Measurements from ENCODE around the gene CCDC90B.
A peak's percentile ranks its signal among the peaks of the same experiment; 100 is the strongest.

Gene CCDC90B

GRCh38 chr11:83285771-83286528, at the start of gene CCDC90B:
CCDC90B (minus strand) TSS chr11:83286367; CDS start chr11:83285972, 395 bp downstream.
- ChIA-PET POLR2A (interaction anchor here (0.6 to 1.6 kb wide), 15 partner anchors 9 to 531 kb away, joined by 3 to 19 read pairs (median 3); partner anchors contain the start of genes ANKRD42, DDIAS, PCF11 and PRCP), CTCF (interaction anchor here (1.1 kb wide), 1 partner anchor 510 kb away, joined by 3 read pairs; no protein-coding TSS in a partner anchor)
- H3K36me3 ChIP-seq (ENCODE audit: control insufficient read depth in 2 of 2, insufficient read depth in 1 of 2, low read length in 2 of 2) = peaks cover 0 to 4% of the 10 kb centered on the region in 2 experiments; a peak in 1 of 3 replicates
- H3K4me3 ChIP-seq (ENCODE audit: low read depth, low read length) = peak within 1 kb of the TSS; percentile 73
- peak within 1 kb of the TSS; percentile 61 for H3K27ac ChIP-seq (ENCODE audit: extremely low read depth, low read depth, low read length)
- H3K9me3 ChIP-seq (ENCODE audit: control insufficient read depth, insufficient read depth, low read depth, low read length) = no peaks in the 10 kb centered on the region
- H3K4me1 ChIP-seq (ENCODE audit: control insufficient read depth, insufficient read depth, low read length) = no peaks in the 10 kb centered on the region
- no peak for TF ChIP-seq ZNF221 (tag by site-specific recombination; IDR thresholded peaks at IDR 0.05; ENCODE audit: borderline replicate concordance)
- TF ChIP-seq ZXDB (tag by site-specific recombination; IDR thresholded peaks at IDR 0.05) = peak; percentile 75
- TF ChIP-seq KLF17 (tag by site-specific recombination; IDR thresholded peaks at IDR 0.05) = peak; percentile 46
- TF ChIP-seq ZBTB7A (tag by site-specific recombination; IDR thresholded peaks at IDR 0.05; ENCODE audit: low read depth) = peak; percentile 92
- TF ChIP-seq ZNF2 (tag by site-specific recombination; IDR thresholded peaks at IDR 0.05) = peak; percentile 74
- TF ChIP-seq ZNF776 (tag by site-specific recombination; IDR thresholded peaks at IDR 0.05; ENCODE audit: borderline replicate concordance) = no peak
- no peak for TF ChIP-seq ZBTB49 (tag by site-specific recombination; IDR thresholded peaks at IDR 0.05; ENCODE audit: low read depth)
- 0 out of 2 replicates have a peak, but pooled peaks have one; percentile 25 for TF ChIP-seq KLF10 (tag by site-specific recombination; IDR thresholded peaks at IDR 0.05)
- no peak for TF ChIP-seq ZNF645 (tag by site-specific recombination; IDR thresholded peaks at IDR 0.05)
- TF ChIP-seq ZNF560 (tag by site-specific recombination; IDR thresholded peaks at IDR 0.05; ENCODE audit: borderline replicate concordance) = no peak
- no peak for TF ChIP-seq ZNF48 (tag by site-specific recombination; IDR thresholded peaks at IDR 0.05)
- no peak for TF ChIP-seq ZNF747 (tag by site-specific recombination; IDR thresholded peaks at IDR 0.05)
- TF ChIP-seq, protein P1, sequence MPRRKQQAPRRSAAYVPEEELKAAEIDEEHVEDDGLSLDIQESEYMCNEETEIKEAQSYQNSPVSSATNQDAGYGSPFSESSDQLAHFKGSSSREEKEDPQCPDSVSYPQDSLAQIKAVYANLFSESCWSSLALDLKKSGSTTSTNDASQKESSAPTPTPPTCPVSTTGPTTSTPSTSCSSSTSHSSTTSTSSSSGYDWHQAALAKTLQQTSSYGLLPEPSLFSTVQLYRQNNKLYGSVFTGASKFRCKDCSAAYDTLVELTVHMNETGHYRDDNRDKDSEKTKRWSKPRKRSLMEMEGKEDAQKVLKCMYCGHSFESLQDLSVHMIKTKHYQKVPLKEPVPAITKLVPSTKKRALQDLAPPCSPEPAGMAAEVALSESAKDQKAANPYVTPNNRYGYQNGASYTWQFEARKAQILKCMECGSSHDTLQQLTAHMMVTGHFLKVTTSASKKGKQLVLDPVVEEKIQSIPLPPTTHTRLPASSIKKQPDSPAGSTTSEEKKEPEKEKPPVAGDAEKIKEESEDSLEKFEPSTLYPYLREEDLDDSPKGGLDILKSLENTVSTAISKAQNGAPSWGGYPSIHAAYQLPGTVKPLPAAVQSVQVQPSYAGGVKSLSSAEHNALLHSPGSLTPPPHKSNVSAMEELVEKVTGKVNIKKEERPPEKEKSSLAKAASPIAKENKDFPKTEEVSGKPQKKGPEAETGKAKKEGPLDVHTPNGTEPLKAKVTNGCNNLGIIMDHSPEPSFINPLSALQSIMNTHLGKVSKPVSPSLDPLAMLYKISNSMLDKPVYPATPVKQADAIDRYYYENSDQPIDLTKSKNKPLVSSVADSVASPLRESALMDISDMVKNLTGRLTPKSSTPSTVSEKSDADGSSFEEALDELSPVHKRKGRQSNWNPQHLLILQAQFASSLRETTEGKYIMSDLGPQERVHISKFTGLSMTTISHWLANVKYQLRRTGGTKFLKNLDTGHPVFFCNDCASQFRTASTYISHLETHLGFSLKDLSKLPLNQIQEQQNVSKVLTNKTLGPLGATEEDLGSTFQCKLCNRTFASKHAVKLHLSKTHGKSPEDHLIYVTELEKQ (tag by site-specific recombination; IDR thresholded peaks at IDR 0.05; ENCODE audit: borderline replicate concordance) = peak; percentile 12; the same call in 1 of the 2 replicates
- TF ChIP-seq ZNF18 (tag by site-specific recombination; IDR thresholded peaks at IDR 0.05) = no peak
- TF ChIP-seq CTCF (tag by site-specific recombination; IDR thresholded peaks at IDR 0.05) = peak; percentile 81
- TF ChIP-seq ZBTB26 (tag by site-specific recombination; optimal IDR thresholded peaks at IDR 0.05) = peak; percentile 47
- TF ChIP-seq, protein P2, sequence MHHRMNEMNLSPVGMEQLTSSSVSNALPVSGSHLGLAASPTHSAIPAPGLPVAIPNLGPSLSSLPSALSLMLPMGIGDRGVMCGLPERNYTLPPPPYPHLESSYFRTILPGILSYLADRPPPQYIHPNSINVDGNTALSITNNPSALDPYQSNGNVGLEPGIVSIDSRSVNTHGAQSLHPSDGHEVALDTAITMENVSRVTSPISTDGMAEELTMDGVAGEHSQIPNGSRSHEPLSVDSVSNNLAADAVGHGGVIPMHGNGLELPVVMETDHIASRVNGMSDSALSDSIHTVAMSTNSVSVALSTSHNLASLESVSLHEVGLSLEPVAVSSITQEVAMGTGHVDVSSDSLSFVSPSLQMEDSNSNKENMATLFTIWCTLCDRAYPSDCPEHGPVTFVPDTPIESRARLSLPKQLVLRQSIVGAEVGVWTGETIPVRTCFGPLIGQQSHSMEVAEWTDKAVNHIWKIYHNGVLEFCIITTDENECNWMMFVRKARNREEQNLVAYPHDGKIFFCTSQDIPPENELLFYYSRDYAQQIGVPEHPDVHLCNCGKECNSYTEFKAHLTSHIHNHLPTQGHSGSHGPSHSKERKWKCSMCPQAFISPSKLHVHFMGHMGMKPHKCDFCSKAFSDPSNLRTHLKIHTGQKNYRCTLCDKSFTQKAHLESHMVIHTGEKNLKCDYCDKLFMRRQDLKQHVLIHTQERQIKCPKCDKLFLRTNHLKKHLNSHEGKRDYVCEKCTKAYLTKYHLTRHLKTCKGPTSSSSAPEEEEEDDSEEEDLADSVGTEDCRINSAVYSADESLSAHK (tag by site-specific recombination; IDR thresholded peaks at IDR 0.05) = 0 out of 2 replicates have a peak, but pooled peaks have one; percentile 24
- TF ChIP-seq ZSCAN16 (tag by site-specific recombination; IDR thresholded peaks at IDR 0.05) = no peak
- TF ChIP-seq SCRT1 (tag by site-specific recombination; IDR thresholded peaks at IDR 0.05; ENCODE audit: borderline replicate concordance) = no peak
- TF ChIP-seq ZNF366 (tag by site-specific recombination; conservative IDR thresholded peaks at IDR 0.05) = peak; percentile 27; the same call in 1 of the 2 replicates

All from HEK293 (cell line).